ENCODE results near the gene TBC1D7.
A peak's percentile ranks its signal among the peaks of the same experiment; 100 is the strongest.

Gene TBC1D7

GRCh38 chr6:13348334-13349113 lies 20.2 kb upstream of the TBC1D7 start:
- H3K27me3 ChIP-seq = no peaks in the 10 kb centered on the region
- no peak overlapping the region for H3K4me3 ChIP-seq
- no peaks in the 10 kb centered on the region for H4K20me1 ChIP-seq
- no peak overlapping the region for H3K27ac ChIP-seq
- no peaks in the 10 kb centered on the region for H3K36me3 ChIP-seq
- H3K9ac ChIP-seq = no peak overlapping the region
- H3K4me2 ChIP-seq = no peak overlapping the region
- no peaks in the 10 kb centered on the region for H3K9me3 ChIP-seq
- H3K4me1 ChIP-seq = no peaks in the 10 kb centered on the region
- no peak for TF ChIP-seq Cebpa-rat (IDR thresholded peaks at IDR 0.05)

DNA sequence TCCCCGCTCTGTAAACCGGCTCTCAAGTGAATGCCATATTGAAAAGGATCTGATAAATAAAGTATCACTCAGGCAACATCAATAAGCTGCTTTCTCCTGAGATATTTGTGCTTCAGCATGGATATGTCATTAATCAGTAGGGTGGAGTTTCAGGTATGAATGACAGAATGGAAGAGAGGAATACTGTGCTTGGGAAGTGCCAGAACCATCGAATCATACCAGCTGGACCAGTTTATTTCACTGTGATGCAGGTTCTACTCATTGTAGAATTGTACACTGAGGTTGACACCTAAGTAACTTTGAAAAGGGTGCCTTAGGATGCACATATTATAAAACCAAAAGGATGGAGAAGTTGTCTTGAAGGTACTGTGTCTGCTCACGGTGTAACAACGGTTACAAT lies 17.9 kb upstream of the TBC1D7 start:
- TF ChIP-seq Cebpa-rat (IDR thresholded peaks at IDR 0.05) = no peak
- H3K36me3 ChIP-seq = no peaks in the 10 kb centered on the region
- no peak overlapping the region for H3K27ac ChIP-seq
- H3K9me3 ChIP-seq = peaks cover 9% of the 10 kb centered on the region
- H3K4me3 ChIP-seq = no peak overlapping the region
- no peaks in the 10 kb centered on the region for H3K4me1 ChIP-seq
- H3K4me2 ChIP-seq = no peak overlapping the region
- H3K9ac ChIP-seq = no peak overlapping the region
- no peaks in the 10 kb centered on the region for H3K27me3 ChIP-seq
- H4K20me1 ChIP-seq = no peaks in the 10 kb centered on the region

DNA sequence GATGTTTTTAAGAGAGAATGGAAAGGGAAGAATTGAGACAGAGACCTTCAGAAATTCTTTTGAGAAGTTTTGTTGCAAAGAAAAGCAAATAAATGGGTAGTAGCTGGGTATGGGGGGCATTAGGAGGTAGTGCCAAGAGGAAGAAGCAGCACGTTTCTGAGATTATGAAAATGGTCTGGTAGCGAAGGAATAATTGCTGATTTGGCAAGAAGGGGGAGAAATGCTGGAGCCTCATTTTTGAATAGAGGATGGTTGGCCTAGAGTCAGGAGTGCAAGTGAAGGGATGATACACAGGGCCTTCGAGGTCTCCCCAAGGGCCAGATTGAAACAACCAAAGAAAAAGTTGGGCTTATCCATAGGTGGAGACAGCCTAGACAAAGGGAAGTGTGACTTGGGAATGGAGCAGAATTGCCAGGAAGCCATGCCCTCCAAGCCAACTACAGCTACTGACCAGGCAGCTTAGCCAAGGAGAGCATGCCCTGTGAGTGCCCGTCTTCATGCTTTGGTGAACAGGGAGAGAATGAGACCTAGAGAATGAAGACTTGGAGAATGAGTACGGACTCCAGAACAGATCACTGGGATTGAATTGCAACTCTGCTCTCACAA lies 14.2 kb upstream of the TBC1D7 start:
- Histone ChIP-seq H3K4me2 (no peak overlapping the region), H3K4me3 (no peak overlapping the region), H4K20me1 (no peaks in the 10 kb centered on the region), H3K27me3 (no peaks in the 10 kb centered on the region), H3K36me3 (no peaks in the 10 kb centered on the region), H3K27ac (no peak overlapping the region), H3K9ac (no peak overlapping the region), H3K4me1 (peaks cover 17% of the 10 kb centered on the region), H3K9me3 (peaks cover 12% of the 10 kb centered on the region)
- no peak for TF ChIP-seq Cebpa-rat (IDR thresholded peaks at IDR 0.05)

DNA sequence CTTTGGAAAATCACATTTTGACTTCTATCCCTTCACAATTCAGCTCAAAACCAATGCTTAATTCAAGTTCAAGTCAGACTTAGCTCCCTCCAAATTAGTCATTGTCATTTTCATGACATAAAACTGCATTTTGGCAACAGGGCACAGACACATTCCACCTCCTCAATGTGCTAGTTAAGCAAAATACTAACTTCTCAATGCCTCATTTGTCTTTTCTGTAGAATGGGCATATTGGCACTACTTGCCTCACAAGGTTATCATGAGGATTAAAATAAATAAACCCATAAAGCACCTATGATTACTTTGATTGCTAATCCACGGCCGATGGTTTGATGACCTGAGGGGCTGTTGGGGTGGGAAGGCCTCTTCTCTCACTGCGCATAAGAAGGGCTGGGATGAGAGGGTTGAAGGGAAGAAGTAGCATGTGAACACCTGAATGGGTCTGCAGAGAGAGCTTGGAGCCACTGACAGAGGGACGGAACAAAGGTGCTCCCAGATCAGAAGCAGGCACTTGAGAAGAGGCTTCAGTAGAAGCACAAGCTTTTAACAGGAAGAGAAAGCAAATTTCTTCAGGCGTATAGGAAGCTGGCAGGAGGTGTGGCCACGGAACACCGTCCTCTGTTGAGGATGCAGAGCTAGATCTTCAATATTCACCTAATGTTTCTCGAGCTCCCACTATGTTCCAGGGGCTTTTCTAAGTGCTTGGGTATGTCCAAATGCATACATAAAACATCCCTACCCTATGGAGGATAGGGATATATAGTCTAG lies 11.7 kb upstream of the TBC1D7 start:
- H3K9me3 ChIP-seq = peaks cover 12% of the 10 kb centered on the region
- H3K4me3 ChIP-seq = no peak overlapping the region
- no peak overlapping the region for H3K27ac ChIP-seq
- H3K36me3 ChIP-seq = no peaks in the 10 kb centered on the region
- H3K4me2 ChIP-seq = peak overlapping the region; percentile 10; the same call in 1 of the 2 replicates
- H3K4me1 ChIP-seq = peaks cover 18% of the 10 kb centered on the region
- no peaks in the 10 kb centered on the region for H3K27me3 ChIP-seq
- H3K9ac ChIP-seq = no peak overlapping the region
- no peaks in the 10 kb centered on the region for H4K20me1 ChIP-seq
- TF ChIP-seq Cebpa-rat (IDR thresholded peaks at IDR 0.05) = no peak

- H3K9me3 ChIP-seq = peaks cover 12% of the 10 kb centered on the region
Measured at GRCh38 chr6:13338038-13338437, 9.7 kb upstream of the TBC1D7 start.

GRCh38 chr6:13336553-13336952 lies 8.2 kb upstream of the TBC1D7 start:
- Histone ChIP-seq H3K27ac (no peak overlapping the region), H3K9ac (no peak overlapping the region), H3K4me1 (peaks cover 18% of the 10 kb centered on the region), H3K9me3 (peaks cover 6% of the 10 kb centered on the region; the same call in 1 of the 2 replicates), H3K27me3 (no peaks in the 10 kb centered on the region), H3K4me2 (no peak overlapping the region), H3K36me3 (no peaks in the 10 kb centered on the region), H4K20me1 (no peaks in the 10 kb centered on the region), H3K4me3 (no peak overlapping the region)
- TF ChIP-seq Cebpa-rat (IDR thresholded peaks at IDR 0.05) = no peak

More at GRCh38 chr6:13338038-13338437, 9.7 kb upstream of the TBC1D7 start:
- Histone ChIP-seq H3K9ac (no peak overlapping the region), H3K27ac (no peak overlapping the region), H3K4me2 (peak overlapping the region; percentile 33), H3K27me3 (no peaks in the 10 kb centered on the region), H4K20me1 (no peaks in the 10 kb centered on the region), H3K4me1 (peaks cover 18% of the 10 kb centered on the region), H3K36me3 (no peaks in the 10 kb centered on the region), H3K4me3 (no peak overlapping the region)
- no peak for TF ChIP-seq Cebpa-rat (IDR thresholded peaks at IDR 0.05)

DNA sequence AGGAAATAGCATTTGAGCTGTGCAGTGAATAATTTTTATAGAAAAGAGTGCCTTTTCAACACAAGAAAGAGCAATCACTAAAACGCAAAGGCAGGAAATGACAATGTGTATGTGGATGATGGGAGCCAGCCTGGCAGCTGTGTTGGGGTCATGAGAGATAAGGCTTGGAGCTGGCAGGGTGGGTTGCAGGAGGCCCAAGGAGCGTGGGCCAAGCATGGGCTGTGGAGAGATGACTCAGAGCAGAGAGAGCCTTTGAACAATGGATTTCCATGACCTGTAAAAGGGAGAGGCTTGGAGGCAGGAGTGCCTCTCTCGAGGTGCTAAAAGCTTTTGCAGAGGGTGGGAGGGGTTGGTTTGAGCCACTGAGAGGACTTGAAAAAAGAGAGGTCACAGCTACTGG lies 6.6 kb upstream of the TBC1D7 start:
- Histone ChIP-seq H3K27ac (no peak overlapping the region), H3K27me3 (no peaks in the 10 kb centered on the region), H3K9ac (no peak overlapping the region), H3K36me3 (no peaks in the 10 kb centered on the region), H4K20me1 (no peaks in the 10 kb centered on the region), H3K4me2 (no peak overlapping the region), H3K4me1 (peaks cover 22% of the 10 kb centered on the region), H3K9me3 (no peaks in the 10 kb centered on the region), H3K4me3 (no peak overlapping the region)
- no peak for TF ChIP-seq Cebpa-rat (IDR thresholded peaks at IDR 0.05)

- TF ChIP-seq Cebpa-rat (IDR thresholded peaks at IDR 0.05) = no peak
- Histone ChIP-seq H3K4me1 (peaks cover 21% of the 10 kb centered on the region), H3K4me3 (no peak overlapping the region), H3K9me3 (no peaks in the 10 kb centered on the region), H4K20me1 (no peaks in the 10 kb centered on the region), H3K4me2 (no peak overlapping the region), H3K36me3 (no peaks in the 10 kb centered on the region), H3K27me3 (no peaks in the 10 kb centered on the region), H3K9ac (no peak overlapping the region), H3K27ac (no peak overlapping the region)
Measured at GRCh38 chr6:13332349-13332706, 4.0 kb upstream of the TBC1D7 start.

DNA sequence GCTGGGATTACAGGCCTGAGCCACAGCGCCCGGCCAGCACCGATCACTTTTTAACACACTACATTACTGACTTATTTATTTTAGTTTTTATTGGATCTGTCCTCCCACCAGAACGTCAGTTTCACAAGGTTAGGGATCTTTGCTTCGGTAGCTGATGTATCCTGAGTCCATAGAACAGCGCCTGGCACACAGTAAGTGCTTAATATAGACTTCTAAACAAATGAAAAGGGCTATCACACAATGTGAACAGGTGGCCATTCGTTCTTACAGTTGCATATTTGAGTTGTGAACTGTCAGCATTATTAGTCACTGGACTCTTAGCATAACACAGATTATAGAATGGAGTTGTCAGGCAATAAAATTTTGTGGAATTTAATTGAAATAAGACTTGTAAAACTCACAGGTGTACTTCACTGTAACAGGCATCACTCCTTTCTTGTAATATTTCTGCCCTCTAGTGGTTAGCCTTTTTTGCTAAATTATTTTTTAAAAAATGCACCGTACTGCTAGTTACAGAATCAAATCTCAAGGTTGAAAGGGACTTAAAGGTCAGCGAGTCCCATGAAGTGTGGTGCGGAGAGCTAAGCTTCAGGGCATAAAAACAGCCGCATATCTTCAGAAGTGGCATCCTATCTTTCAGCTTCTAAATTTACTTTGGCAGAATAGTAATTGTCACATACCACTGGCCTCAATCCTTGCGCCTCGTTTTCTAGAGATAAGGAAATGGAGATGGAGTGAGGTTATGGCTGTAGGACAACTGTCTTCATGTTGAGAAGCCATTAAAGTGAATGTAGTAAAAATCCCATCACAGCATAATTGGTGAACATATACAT lies 3.4 kb upstream of the TBC1D7 start:
- Histone ChIP-seq H3K9ac (no peak overlapping the region), H3K27me3 (no peaks in the 10 kb centered on the region), H3K36me3 (no peaks in the 10 kb centered on the region), H4K20me1 (no peaks in the 10 kb centered on the region), H3K4me3 (no peak overlapping the region), H3K27ac (no peak overlapping the region), H3K4me2 (no peak overlapping the region), H3K4me1 (peaks cover 27% of the 10 kb centered on the region), H3K9me3 (no peaks in the 10 kb centered on the region)
- TF ChIP-seq Cebpa-rat (IDR thresholded peaks at IDR 0.05) = no peak
